Upper lobe of left lung (tissue), 6 donors: ENCODE measurements around the gene OPCML. TPM values are rescaled to one million over a fixed set of nuclear protein-coding genes. Genes with fewer than 3 reads are reported as not detected.

ENCODE experiments used
- ATAC-seq, 2 donors: fragments of 200-7000 bp; cut with Tn5 transposase; one replicate each; pipeline ENCODE4 v1.9.1; 2022; ENCODE audit warnings: mild to moderate bottlenecking in 2 of 2, moderate library complexity in 2 of 2; ENCODE audit not compliant: low FRiP score in 2 of 2
- DNase-seq, 2 donors: peaks; one replicate each; pipeline ENCODE4 v3.0.0-alpha.2; 2019 to 2020
- H3K27ac ChIP-seq, 4 donors: fragments of 200-600 bp; sonication (generic); one replicate each; pipeline ENCODE4 v1.5.1; 2016 to 2019
- H3K27me3 ChIP-seq, 4 donors: fragments of 200-600 bp; sonication (generic); one replicate each; pipeline ENCODE4 v1.5.1; 2017 to 2019
- H3K36me3 ChIP-seq, 4 donors: fragments of 200-600 bp; sonication (generic); one replicate each; pipeline ENCODE4 v1.5.1; 2016 to 2019
- H3K4me1 ChIP-seq, 4 donors: fragments of 200-600 bp; sonication (generic); one replicate each; pipeline ENCODE4 v1.5.1; 2018 to 2019
- H3K4me3 ChIP-seq, 4 donors: fragments of 200-600 bp; sonication (generic); one replicate each; pipeline ENCODE4 v1.5.1; 2017 to 2019; ENCODE audit warnings: mild to moderate bottlenecking in 2 of 4, moderate library complexity in 1 of 4
- H3K9me3 ChIP-seq, 4 donors: fragments of 200-600 bp; sonication (generic); one replicate each; pipeline ENCODE4 v1.5.1; 2018 to 2019
- CTCF ChIP-seq, 6 experiments: fragments of 450-650 bp in 4 of 6; fragments of 200-600 bp in 2 of 6; sonication (generic) in 2 of 6; IDR thresholded peaks; one replicate each; pipeline ENCODE4 v1.5.1; 2016 to 2019; ENCODE audit warnings: antibody characterized with exemption in 6 of 6
- EP300 ChIP-seq, 4 donors: sonication (generic); formaldehyde crosslinking; IDR thresholded peaks; one replicate each; pipeline ENCODE4 v1.5.1; 2017; ENCODE audit warnings: antibody characterized with exemption in 4 of 4, control low read depth in 2 of 4
- POLR2A ChIP-seq, 4 donors: fragments of 450-650 bp; IDR thresholded peaks; one replicate each; pipeline ENCODE4 v1.5.1; 2016 to 2017; ENCODE audit warnings: antibody characterized with exemption in 4 of 4, mild to moderate bottlenecking in 2 of 4
- POLR2AphosphoS5 ChIP-seq, 2 donors: sonication (generic); formaldehyde crosslinking; IDR thresholded peaks; one replicate each; pipeline ENCODE4 v1.5.1; 2017; ENCODE audit warnings: antibody characterized with exemption in 2 of 2
- WGBS, 2 donors: methylation state at CpG; one replicate each; pipeline ENCODE4 v1.1.5; 2017 to 2018; 5-methylcytosine and 5-hydroxymethylcytosine counted together
- total RNA-seq, 6 donors: library from RNA; depleted of rRNA in 4 of 6; stranded (reverse); fragments of >200 nt in 4 of 6; gene quantifications; one replicate each; pipeline versions ENCODE4 v1.1.0 to v1.2.1, GENCODE V29; 2016 to 2021
- donor health status: DM: no; HTN: no; CAD: no; lungs with moderate emphysema.
- donor health status: DM: no; HTN: yes; CAD: no; lungs with severe emphysema.

Gene OPCML
- total RNA-seq, 6 donors from 2014 or later: 0.10 TPM; not detected in 5

GRCh38 chr11:133360860-133361688 is 171.2 kb downstream of the OPCML start:
- TF ChIP-seq POLR2A (IDR thresholded peaks at IDR 0.05): no peak
- TF ChIP-seq CTCF (IDR thresholded peaks at IDR 0.05): no peak
- no peak for TF ChIP-seq EP300 (IDR thresholded peaks at IDR 0.05)
- TF ChIP-seq POLR2AphosphoS5 (IDR thresholded peaks at IDR 0.05): no peak
- H3K36me3 ChIP-seq: no peaks in the 10 kb centered on the region
- peak in 1 of 2 donors; percentile 31 for ATAC-seq
- no peak overlapping the region for H3K27ac ChIP-seq
- no peaks in the 10 kb centered on the region for H3K9me3 ChIP-seq
- peak in 1 of 2 donors; percentile 68 for DNase-seq
- no peak overlapping the region for H3K4me3 ChIP-seq
- H3K27me3 ChIP-seq: no peaks in the 10 kb centered on the region
- WGBS, 2 donors: 91 to 93% methylated on average over 34 to 52 of the region's 54 CpGs
- no peaks in the 10 kb centered on the region for H3K4me1 ChIP-seq

- ATAC-seq: no peak
- TF ChIP-seq CTCF (IDR thresholded peaks at IDR 0.05) (no peak), POLR2AphosphoS5 (IDR thresholded peaks at IDR 0.05) (no peak), EP300 (IDR thresholded peaks at IDR 0.05) (no peak)
- 28 to 36% methylated on average over 2 of the region's 2 CpGs for WGBS, 2 donors
Observed at GRCh38 chr11:133355095-133355494, 177.2 kb downstream of the OPCML start.

GRCh38 chr11:133354069-133354468 is 178.2 kb downstream of the OPCML start:
- no peaks in the 10 kb centered on the region for H3K27me3 ChIP-seq
- 84 to 91% methylated on average over 4 of the region's 4 CpGs for WGBS, 2 donors
- no peaks in the 10 kb centered on the region for H3K36me3 ChIP-seq
- ATAC-seq (no peak), DNase-seq (no peak)
- no peaks in the 10 kb centered on the region for H3K4me1 ChIP-seq
- no peaks in the 10 kb centered on the region for H3K9me3 ChIP-seq
- H3K4me3 ChIP-seq: no peak overlapping the region
- TF ChIP-seq POLR2AphosphoS5 (IDR thresholded peaks at IDR 0.05) (no peak), CTCF (IDR thresholded peaks at IDR 0.05) (no peak), EP300 (IDR thresholded peaks at IDR 0.05) (no peak), POLR2A (IDR thresholded peaks at IDR 0.05) (no peak)
- H3K27ac ChIP-seq: no peak overlapping the region

More at GRCh38 chr11:133355095-133355494, 177.2 kb downstream of the OPCML start:
- no peaks in the 10 kb centered on the region for H3K36me3 ChIP-seq
- H3K4me1 ChIP-seq: no peaks in the 10 kb centered on the region
- no peak overlapping the region for H3K27ac ChIP-seq
- H3K9me3 ChIP-seq: no peaks in the 10 kb centered on the region
- H3K4me3 ChIP-seq: no peak overlapping the region
- no peak for DNase-seq
- H3K27me3 ChIP-seq: no peaks in the 10 kb centered on the region

- no peaks in the 10 kb centered on the region for H3K36me3 ChIP-seq
- H3K27ac ChIP-seq: no peak overlapping the region
- 57 to 60% methylated on average over 3 of the region's 3 CpGs for WGBS, 2 donors
- no peaks in the 10 kb centered on the region for H3K4me1 ChIP-seq
- no peaks in the 10 kb centered on the region for H3K27me3 ChIP-seq
- no peaks in the 10 kb centered on the region for H3K9me3 ChIP-seq
- ATAC-seq: no peak
- DNase-seq: no peak
- TF ChIP-seq POLR2AphosphoS5 (IDR thresholded peaks at IDR 0.05): no peak
- H3K4me3 ChIP-seq: no peak overlapping the region
Observed at GRCh38 chr11:133350045-133350444, 182.3 kb downstream of the OPCML start.

GRCh38 chr11:133347988-133348387 is 184.3 kb downstream of the OPCML start:
- TF ChIP-seq EP300 (IDR thresholded peaks at IDR 0.05) (no peak), POLR2A (IDR thresholded peaks at IDR 0.05) (no peak), CTCF (IDR thresholded peaks at IDR 0.05) (no peak), POLR2AphosphoS5 (IDR thresholded peaks at IDR 0.05) (no peak)
- Histone ChIP-seq H3K9me3 (no peaks in the 10 kb centered on the region), H3K4me3 (no peak overlapping the region), H3K36me3 (no peaks in the 10 kb centered on the region), H3K27ac (no peak overlapping the region), H3K27me3 (no peaks in the 10 kb centered on the region), H3K4me1 (no peaks in the 10 kb centered on the region)
- no peak for DNase-seq
- no peak for ATAC-seq
- 86 to 87% methylated on average over 5 of the region's 5 CpGs for WGBS, 2 donors
